Measurements from ENCODE around the gene SEPTIN12. TPM values are rescaled to one million over a fixed set of nuclear protein-coding genes. Genes with fewer than 3 reads are reported as not detected.
A peak's percentile ranks its signal among the peaks of the same experiment; 100 is the strongest.
"Not testable (repeated sequence)": the region's sequence is repeated elsewhere in the genome, so short reads cannot be mapped to it uniquely, and the experiment has no call there.

Gene SEPTIN12
- total RNA-seq, 4 donors from 2014 or later, result not detected

- intact Hi-C loops (cut with DNase I; ENCODE audit: low total_unique reads), result no loop called here
- Histone ChIP-seq H3K27me3 (no peaks in the 10 kb centered on the region), H3K4me3 (no peak overlapping the region), H3K4me1 (peaks cover 0 to 8% of the 10 kb centered on the region in 2 donors), H3K9me3 (no peaks in the 10 kb centered on the region), H3K36me3 (no peaks in the 10 kb centered on the region), H3K27ac (no peak overlapping the region)
- TF ChIP-seq CTCF (IDR thresholded peaks at IDR 0.05) (no peak), POLR2A (IDR thresholded peaks at IDR 0.05) (no peak)
- DNase-seq, result no peak
Observed at GRCh38 chr16:4743226-4743878, 44.8 kb downstream of the SEPTIN12 start.

- H3K4me3 ChIP-seq; H3K27ac ChIP-seq; H3K9me3 ChIP-seq; H3K36me3 ChIP-seq; intact Hi-C loops (cut with DNase I; ENCODE audit: low total_unique reads); DNase-seq; H3K4me1 ChIP-seq; H3K27me3 ChIP-seq: not testable (repeated sequence)
Observed at GRCh38 chr16:4738370-4738769, 49.8 kb downstream of the SEPTIN12 start.

GRCh38 chr16:4737545-4737944, 50.6 kb downstream of the SEPTIN12 start:
- no peak for DNase-seq
- Histone ChIP-seq H3K27ac (no peak overlapping the region), H3K4me3 (no peak overlapping the region), H3K9me3 (no peaks in the 10 kb centered on the region), H3K36me3 (no peaks in the 10 kb centered on the region), H3K4me1 (peaks cover 0 to 4% of the 10 kb centered on the region in 2 donors), H3K27me3 (no peaks in the 10 kb centered on the region)
- intact Hi-C loops (cut with DNase I; ENCODE audit: low total_unique reads), result no loop called here
- TF ChIP-seq POLR2A (IDR thresholded peaks at IDR 0.05) (no peak), CTCF (IDR thresholded peaks at IDR 0.05) (no peak)

- TF ChIP-seq CTCF (IDR thresholded peaks at IDR 0.05) (no peak), POLR2A (IDR thresholded peaks at IDR 0.05) (no peak)
- DNase-seq, result no peak
- Histone ChIP-seq H3K36me3 (no peaks in the 10 kb centered on the region), H3K9me3 (no peaks in the 10 kb centered on the region), H3K4me1 (peaks cover 0 to 4% of the 10 kb centered on the region in 2 donors), H3K4me3 (no peak overlapping the region), H3K27me3 (no peaks in the 10 kb centered on the region), H3K27ac (no peak overlapping the region)
- intact Hi-C loops (cut with DNase I; ENCODE audit: low total_unique reads), result no loop called here
Observed at GRCh38 chr16:4736546-4736945, 51.6 kb downstream of the SEPTIN12 start.

GRCh38 chr16:4734730-4735535, 53.2 kb downstream of the SEPTIN12 start:
- Histone ChIP-seq H3K36me3 (no peaks in the 10 kb centered on the region), H3K4me1 (peaks cover 0 to 4% of the 10 kb centered on the region in 2 donors), H3K4me3 (peak overlapping the region; percentile 95 to 99), H3K27me3 (no peaks in the 10 kb centered on the region), H3K27ac (peak overlapping the region; percentile 60 to 73), H3K9me3 (no peaks in the 10 kb centered on the region)
- no peak for TF ChIP-seq POLR2A (IDR thresholded peaks at IDR 0.05)
- TF ChIP-seq CTCF (IDR thresholded peaks at IDR 0.05), result no peak
- DNase-seq, result peak; percentile 89
- intact Hi-C loops (cut with DNase I; ENCODE audit: low total_unique reads), result no loop called here
